ENCODE data around the gene DCPS.
"Not testable (repeated sequence)": the region's sequence is repeated elsewhere in the genome, so short reads cannot be mapped to it uniquely, and the experiment has no call there.

DCPS gene

GRCh38 chr11:126368336-126369119 lies 64.7 kb downstream of the DCPS start:
- H3K79me2 ChIP-seq (ENCODE audit: insufficient read depth, low read length); H3K27ac ChIP-seq (ENCODE audit: low read depth, low read length); H3K9ac ChIP-seq (ENCODE audit: low read length): not testable (repeated sequence)

GRCh38 chr11:126370016-126370415 lies 66.2 kb downstream of the DCPS start:
- H3K36me3 ChIP-seq (ENCODE audit: low read length): no peaks in the 10 kb centered on the region
- no peak overlapping the region for H2AFZ ChIP-seq (ENCODE audit: low read depth, low read length, severe bottlenecking)
- H3K27me3 ChIP-seq (ENCODE audit: low read length): no peaks in the 10 kb centered on the region
- H3K79me2 ChIP-seq (ENCODE audit: insufficient read depth, low read length): no peaks in the 10 kb centered on the region
- no peak overlapping the region for H3K4me2 ChIP-seq (ENCODE audit: low read depth, low read length, poor library complexity, severe bottlenecking)
- TF ChIP-seq EZH2phosphoT487 (conservative IDR thresholded peaks at IDR 0.05; ENCODE audit: low read length): no peak
- no peak for TF ChIP-seq CTCF (IDR thresholded peaks at IDR 0.05; ENCODE audit: insufficient read depth, low read length, poor library complexity, severe bottlenecking)
- H4K20me1 ChIP-seq (ENCODE audit: low read depth, low read length): no peaks in the 10 kb centered on the region
- H3K4me3 ChIP-seq (ENCODE audit: insufficient read depth, low read length, poor library complexity, severe bottlenecking): no peak overlapping the region
- no peak overlapping the region for H3K9ac ChIP-seq (ENCODE audit: low read length)
- H3F3A ChIP-seq (ENCODE audit: insufficient read depth): no peaks in the 10 kb centered on the region
- H3K9me2 ChIP-seq (replicated peaks; ENCODE audit: insufficient read depth, low read length): no peaks in the 10 kb centered on the region
- no peak overlapping the region for H3K27ac ChIP-seq (ENCODE audit: low read depth, low read length)
- H3K9me3 ChIP-seq (ENCODE audit: insufficient read depth, low read length): no peaks in the 10 kb centered on the region

More at GRCh38 chr11:126368336-126369119, 64.7 kb downstream of the DCPS start:
- not testable (repeated sequence) for H3F3A ChIP-seq (ENCODE audit: insufficient read depth); H3K4me2 ChIP-seq (ENCODE audit: low read depth, low read length, poor library complexity, severe bottlenecking); H3K27me3 ChIP-seq (ENCODE audit: low read length); H4K20me1 ChIP-seq (ENCODE audit: low read depth, low read length); H2AFZ ChIP-seq (ENCODE audit: low read depth, low read length, severe bottlenecking); H3K9me3 ChIP-seq (ENCODE audit: insufficient read depth, low read length); H3K9me2 ChIP-seq (replicated peaks; ENCODE audit: insufficient read depth, low read length); H3K36me3 ChIP-seq (ENCODE audit: low read length); H3K4me3 ChIP-seq (ENCODE audit: insufficient read depth, low read length, poor library complexity, severe bottlenecking)

GRCh38 chr11:126371595-126371994 lies 67.7 kb downstream of the DCPS start:
- Histone ChIP-seq H3K27ac (ENCODE audit: low read depth, low read length) (no peak overlapping the region), H3K27me3 (ENCODE audit: low read length) (no peaks in the 10 kb centered on the region), H3K79me2 (ENCODE audit: insufficient read depth, low read length) (no peaks in the 10 kb centered on the region), H3K36me3 (ENCODE audit: low read length) (no peaks in the 10 kb centered on the region), H3K4me2 (ENCODE audit: low read depth, low read length, poor library complexity, severe bottlenecking) (no peak overlapping the region), H3F3A (ENCODE audit: insufficient read depth) (no peaks in the 10 kb centered on the region), H2AFZ (ENCODE audit: low read depth, low read length, severe bottlenecking) (no peak overlapping the region), H3K9ac (ENCODE audit: low read length) (no peak overlapping the region), H3K9me3 (ENCODE audit: insufficient read depth, low read length) (no peaks in the 10 kb centered on the region), H3K9me2 (replicated peaks; ENCODE audit: insufficient read depth, low read length) (no peaks in the 10 kb centered on the region), H3K4me3 (ENCODE audit: insufficient read depth, low read length, poor library complexity, severe bottlenecking) (no peak overlapping the region), H4K20me1 (ENCODE audit: low read depth, low read length) (no peaks in the 10 kb centered on the region)
- no peak for TF ChIP-seq EZH2phosphoT487 (conservative IDR thresholded peaks at IDR 0.05; ENCODE audit: low read length)
- TF ChIP-seq CTCF (IDR thresholded peaks at IDR 0.05; ENCODE audit: insufficient read depth, low read length, poor library complexity, severe bottlenecking): no peak

GRCh38 chr11:126373389-126374066 lies 69.7 kb downstream of the DCPS start:
- not testable (repeated sequence) for H3K27me3 ChIP-seq (ENCODE audit: low read length); H3F3A ChIP-seq (ENCODE audit: insufficient read depth); H3K27ac ChIP-seq (ENCODE audit: low read depth, low read length); H3K4me3 ChIP-seq (ENCODE audit: insufficient read depth, low read length, poor library complexity, severe bottlenecking); H3K9me3 ChIP-seq (ENCODE audit: insufficient read depth, low read length); H3K4me2 ChIP-seq (ENCODE audit: low read depth, low read length, poor library complexity, severe bottlenecking); H3K36me3 ChIP-seq (ENCODE audit: low read length); H3K9ac ChIP-seq (ENCODE audit: low read length); H2AFZ ChIP-seq (ENCODE audit: low read depth, low read length, severe bottlenecking); H3K79me2 ChIP-seq (ENCODE audit: insufficient read depth, low read length); H4K20me1 ChIP-seq (ENCODE audit: low read depth, low read length); H3K9me2 ChIP-seq (replicated peaks; ENCODE audit: insufficient read depth, low read length)

- H3K79me2 ChIP-seq (ENCODE audit: insufficient read depth, low read length); H3K9me3 ChIP-seq (ENCODE audit: insufficient read depth, low read length); H4K20me1 ChIP-seq (ENCODE audit: low read depth, low read length); H3K4me2 ChIP-seq (ENCODE audit: low read depth, low read length, poor library complexity, severe bottlenecking); H3K36me3 ChIP-seq (ENCODE audit: low read length); H3K9me2 ChIP-seq (replicated peaks; ENCODE audit: insufficient read depth, low read length); H3K27ac ChIP-seq (ENCODE audit: low read depth, low read length); H3K9ac ChIP-seq (ENCODE audit: low read length); H3K27me3 ChIP-seq (ENCODE audit: low read length); H3K4me3 ChIP-seq (ENCODE audit: insufficient read depth, low read length, poor library complexity, severe bottlenecking); H2AFZ ChIP-seq (ENCODE audit: low read depth, low read length, severe bottlenecking); H3F3A ChIP-seq (ENCODE audit: insufficient read depth): not testable (repeated sequence)
Measured at GRCh38 chr11:126374562-126375300, 70.9 kb downstream of the DCPS start.

All from SU-DHL-6 (cell line).